Fibroblast of peridontal ligament (primary cell): ENCODE data around the gene DDIT4.
A peak's percentile ranks its signal among the peaks of the same experiment; 100 is the strongest.
"Not testable (repeated sequence)": the region's sequence is repeated elsewhere in the genome, so short reads cannot be mapped to it uniquely, and the experiment has no call there.

Experiments used
- DNase-seq: peaks from one replicate; pipeline ENCODE4 v3.0.0-alpha.2; 2010; ENCODE audit errors: extremely low read depth

The DDIT4 gene

GRCh38 chr10:72295330-72295910 lies 21.7 kb downstream of the DDIT4 start:
- no peak for DNase-seq

DNA sequence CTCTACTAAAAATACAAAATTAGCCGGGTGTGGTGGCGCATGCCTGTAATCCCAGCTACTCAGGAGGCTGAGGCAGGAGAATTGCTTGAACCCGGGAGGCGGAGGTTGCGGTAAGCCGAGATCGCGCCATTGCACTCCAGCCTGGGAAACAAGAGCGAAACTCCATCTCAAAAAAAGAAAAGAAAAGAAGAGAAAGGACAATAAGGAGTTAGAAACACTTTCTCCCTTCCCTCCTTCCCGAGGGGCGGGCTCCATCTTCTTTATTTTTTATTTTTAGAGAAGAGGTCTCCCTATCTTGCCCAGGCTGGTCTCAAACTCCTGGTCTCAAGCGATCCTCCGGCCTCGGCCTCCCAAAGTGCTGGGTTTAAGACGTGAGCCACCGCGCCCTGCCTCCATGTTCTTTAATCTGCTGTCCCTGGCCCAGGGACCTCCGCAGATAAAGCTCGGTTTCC lies 23.1 kb downstream of the DDIT4 start:
- not testable (repeated sequence) for DNase-seq

DNA sequence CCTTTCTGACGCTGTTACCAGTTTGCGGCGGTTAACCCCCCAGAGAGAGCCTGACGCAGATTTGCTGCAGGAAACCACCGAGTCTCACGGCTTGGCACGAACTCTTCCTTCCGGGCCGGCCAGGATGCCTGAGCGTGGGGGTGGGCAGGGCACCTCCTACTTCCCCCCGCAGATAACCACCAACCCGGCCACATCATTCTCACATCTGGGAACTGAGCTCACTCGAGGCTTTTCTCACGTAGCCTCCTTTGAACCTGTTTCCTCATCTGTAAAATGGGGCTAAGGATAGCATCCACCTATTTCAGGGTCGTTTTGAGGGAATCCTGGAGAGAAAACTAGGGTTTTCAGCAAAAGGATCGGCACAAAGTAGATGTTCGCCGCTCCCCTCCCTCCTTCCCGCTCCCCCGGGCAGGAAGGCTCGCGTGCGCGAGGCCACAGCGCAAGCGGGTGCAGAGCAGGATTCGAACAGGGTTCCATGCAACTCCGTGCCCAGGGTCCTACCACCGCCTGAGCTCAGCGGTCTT lies 23.6 kb downstream of the DDIT4 start:
- peak; percentile 96 for DNase-seq

DNA sequence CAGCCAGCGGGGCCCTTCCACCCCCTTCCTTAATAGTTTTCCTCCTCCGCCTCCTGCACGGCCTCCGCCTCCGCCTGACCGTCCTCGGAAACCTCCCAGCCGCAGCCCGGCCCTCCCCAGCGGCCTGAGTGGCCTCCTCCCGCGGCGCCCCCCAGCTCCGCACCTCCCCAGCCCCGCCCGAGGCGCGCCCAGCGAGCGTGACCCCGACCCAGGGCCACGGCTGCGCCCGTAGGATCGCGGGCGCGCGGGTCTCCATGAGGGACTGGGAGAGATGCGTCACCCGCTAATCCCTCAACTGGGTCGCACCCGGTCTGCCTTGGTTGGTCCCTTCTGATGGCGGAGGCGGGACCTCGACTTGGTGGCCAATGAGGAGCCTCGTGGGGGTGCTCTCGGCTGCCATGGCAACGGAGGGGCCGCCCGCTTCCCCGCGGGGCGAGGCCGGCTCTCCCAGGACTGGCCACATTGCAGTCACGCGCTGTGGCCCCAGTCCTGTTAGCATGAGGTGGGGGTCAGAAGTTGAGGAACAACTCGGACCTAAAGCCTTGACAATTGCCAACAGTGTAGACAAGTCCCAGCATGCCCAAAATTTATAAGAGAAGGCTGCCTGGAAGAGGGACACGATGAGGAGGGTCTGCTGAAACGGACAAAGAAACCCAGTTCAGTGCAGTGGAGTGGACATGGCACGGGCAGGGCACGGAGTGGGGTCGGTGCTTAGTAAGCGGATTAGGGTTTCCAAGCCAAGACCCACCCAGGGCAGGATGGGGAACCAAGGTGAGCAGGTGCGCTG lies 24.3 kb downstream of the DDIT4 start:
- DNase-seq = peak; percentile 98

DNA sequence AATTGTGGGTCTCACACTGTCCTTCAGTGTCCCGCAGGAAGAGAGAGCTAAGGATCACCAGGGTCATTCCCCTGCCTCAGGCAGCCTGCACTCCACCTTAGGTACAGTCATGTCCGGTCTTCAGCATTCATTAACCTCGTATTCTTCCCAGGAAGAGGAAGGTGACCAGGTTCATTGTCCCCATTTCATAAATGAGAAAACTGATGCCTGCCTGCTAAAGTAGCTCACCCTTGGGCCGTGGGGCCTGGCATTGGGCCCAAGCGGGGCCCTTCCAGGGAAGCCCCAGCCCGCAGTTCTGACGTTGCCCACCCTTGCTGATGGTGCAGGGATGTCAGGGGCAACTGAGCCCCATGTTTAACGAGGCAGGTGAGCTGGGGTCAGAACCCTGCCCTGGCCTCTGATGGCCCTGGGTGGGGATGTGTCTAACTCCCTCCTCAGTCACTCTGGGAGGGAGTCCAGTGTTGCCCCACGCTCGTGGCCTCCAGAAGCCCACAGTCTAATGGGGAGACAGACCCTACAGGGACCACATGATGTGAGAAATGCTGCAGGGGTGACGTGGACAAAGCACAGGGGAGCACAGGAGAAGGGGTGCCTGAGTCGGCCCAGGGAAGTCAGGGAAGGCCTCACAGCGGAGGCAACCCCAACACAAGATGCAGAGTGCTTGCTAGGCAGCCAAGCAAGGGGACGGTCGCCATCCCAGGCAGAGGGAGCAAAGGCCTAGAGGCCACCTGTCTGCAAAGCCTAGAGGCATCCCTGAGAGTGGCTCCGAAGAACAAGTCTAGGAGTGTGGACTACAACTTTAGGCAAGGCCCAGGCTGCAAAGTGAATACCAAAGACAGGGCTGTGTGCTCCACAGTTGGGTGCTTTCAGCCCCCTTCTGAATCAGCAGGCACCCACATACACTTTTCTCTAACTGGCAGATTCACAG lies 25.1 kb downstream of the DDIT4 start:
- no peak for DNase-seq

DNA sequence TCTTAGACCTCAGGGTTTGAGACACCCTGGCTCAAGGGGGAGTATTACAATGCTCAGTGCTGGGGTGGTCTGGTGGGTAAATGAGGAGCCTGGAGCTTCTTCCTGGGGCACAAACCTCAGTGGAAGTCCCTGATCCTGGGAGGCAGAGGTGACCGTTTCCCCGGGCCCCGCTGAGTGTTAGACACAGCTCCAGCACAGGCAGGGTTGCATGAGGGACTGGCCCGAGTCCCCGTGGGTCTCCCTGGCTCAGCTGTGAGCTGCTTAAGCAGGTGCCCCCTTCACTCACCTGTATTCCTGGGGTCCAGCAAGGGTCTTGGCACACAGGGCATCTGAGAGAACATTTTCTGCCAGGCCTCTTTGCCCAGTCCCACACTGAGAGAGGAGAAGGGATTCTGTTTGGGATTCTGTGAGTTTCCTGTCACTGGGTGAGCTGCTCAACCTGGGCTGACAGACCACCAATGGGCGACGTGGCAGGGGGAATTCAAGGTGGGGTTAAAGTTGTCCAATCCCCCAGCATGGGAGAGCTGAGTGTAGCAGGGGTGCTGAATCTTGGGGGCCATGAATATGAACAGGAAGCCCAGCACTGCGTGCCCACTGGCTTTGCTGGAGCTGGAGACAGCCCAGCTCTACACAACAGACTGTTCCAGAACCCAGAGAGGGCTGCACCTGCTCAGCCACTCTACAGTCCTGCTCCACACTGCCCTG lies 29.9 kb downstream of the DDIT4 start:
- no peak for DNase-seq

DNA sequence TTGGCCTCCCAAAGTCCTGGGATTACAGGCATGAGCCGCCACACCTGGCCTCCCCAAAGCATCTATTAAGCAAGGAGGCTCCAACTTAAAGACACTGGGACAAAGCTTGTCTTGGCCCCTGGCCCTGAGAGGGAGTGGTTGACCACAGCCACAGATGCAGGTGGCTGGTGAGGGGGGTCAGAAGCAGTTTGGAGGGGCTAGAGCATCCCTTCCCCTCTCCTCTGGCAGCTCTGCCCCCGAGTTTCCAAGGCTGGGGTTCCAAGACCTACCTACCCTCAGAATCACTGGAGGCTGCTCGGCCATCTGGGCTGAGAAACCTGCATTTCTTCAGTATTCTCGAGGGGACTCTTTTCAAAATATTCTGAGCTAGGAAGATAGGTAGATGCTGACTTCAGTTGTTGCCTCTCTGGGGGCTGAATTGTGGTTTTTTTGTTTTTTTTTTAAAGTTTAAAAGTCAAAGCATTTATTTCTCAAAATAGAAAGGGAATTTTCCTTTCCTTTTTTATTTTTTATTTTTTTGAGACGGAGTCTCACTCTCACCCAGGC lies 32.6 kb downstream of the DDIT4 start:
- DNase-seq = no peak

DNA sequence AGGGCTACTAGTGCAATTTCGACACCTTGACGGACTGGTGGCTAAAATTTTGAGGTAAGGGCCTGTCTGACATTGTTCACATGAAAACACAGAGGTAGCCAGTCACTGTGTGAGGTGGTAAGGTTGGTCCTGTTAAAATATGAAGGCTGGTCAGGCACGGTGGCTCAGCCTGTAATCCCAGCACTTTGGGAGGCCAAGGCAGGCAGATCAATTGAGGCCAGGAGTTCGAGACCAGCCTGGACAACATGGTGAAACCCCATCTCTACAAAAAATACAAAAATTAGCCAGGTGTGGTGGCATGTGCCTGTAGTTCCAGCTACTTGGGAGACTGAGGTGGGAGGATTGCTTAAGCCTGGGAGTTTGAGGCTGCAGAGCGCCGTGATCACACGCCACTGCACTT lies 34.0 kb downstream of the DDIT4 start:
- not testable (repeated sequence) for DNase-seq

DNA sequence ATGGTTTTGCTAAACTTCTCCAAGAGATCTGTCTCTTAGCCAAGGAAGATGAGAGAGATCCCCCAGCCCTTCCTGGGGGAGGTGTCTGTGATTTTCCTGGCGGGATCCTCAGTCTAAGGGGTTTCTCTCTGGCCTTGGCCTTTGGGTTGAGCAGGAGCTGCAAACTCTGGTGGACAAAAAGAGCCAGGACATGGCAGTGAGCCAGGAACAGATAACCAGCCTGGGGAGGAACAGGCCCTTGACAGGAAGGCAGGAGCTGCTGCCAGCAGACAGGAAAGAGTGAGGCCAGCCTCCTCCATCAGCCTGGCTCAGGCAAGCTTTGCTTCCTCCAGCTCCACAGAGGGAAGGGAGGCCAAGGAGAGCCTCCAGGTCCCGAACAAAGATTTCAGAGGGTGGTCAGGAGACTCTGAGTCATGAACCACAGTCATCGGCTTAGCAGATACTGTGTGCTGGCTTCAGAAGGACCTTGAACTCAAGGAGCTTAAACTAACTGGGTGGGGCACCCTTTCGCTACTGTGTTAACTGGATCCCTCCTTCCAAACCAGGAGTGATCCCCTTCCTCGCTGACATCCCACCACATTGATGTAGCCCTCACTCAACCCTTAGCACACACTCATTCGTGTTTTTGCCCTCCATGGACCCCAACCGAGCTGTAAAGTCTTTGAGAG lies 34.7 kb downstream of the DDIT4 start:
- DNase-seq = peak; percentile 82

GRCh38 chr10:72309290-72310240 lies 35.8 kb downstream of the DDIT4 start:
- no peak for DNase-seq

GRCh38 chr10:72310241-72310633 lies 36.5 kb downstream of the DDIT4 start:
- DNase-seq = no peak

DNA sequence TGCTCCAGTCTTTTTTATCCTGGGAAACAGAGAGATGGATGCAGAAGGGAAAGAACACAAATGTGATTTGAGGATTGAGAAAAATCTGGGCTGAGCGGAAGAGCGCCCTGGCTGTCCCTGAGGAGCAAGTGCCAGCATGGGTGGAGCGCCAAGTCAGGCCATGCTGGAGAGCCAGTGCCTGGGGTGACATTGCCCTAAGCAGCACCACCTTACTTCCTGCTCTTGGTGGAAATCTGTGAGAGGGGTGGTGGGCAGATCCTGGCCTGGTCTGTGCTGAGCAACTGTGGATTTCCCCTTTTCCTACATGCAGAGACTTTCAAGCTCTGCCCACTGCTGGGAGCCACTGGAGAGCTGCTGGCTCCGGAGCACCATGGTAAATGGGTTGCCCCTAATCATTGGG lies 36.9 kb downstream of the DDIT4 start:
- DNase-seq = no peak

GRCh38 chr10:72311667-72312066 lies 37.9 kb downstream of the DDIT4 start:
- no peak for DNase-seq

- no peak for DNase-seq
Observed at GRCh38 chr10:72312865-72313391, 39.2 kb downstream of the DDIT4 start.

GRCh38 chr10:72314263-72314662 lies 40.5 kb downstream of the DDIT4 start:
- DNase-seq = no peak

DNA sequence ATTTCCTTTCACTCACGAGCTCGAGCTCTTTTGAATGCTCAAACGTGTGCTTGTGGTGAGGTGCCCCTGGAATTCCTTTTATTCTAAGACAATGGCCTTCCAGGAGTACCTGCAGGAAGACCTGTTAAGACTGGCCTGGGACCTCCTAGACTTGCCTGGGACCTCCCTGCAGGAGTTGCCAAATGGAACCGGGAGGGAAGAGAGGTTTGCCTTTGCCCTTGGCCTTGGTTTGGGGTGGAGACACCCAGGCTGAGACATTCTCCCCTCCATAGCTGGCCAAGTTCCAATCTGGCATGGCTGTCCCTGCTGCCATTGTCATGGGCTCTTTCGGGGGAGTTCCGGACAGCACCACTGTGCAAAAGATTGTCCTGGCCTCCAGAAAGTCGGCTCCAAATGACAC lies 41.3 kb downstream of the DDIT4 start:
- DNase-seq = no peak

- peak; percentile 95 for DNase-seq
Observed at GRCh38 chr10:72315611-72316385, 42.1 kb downstream of the DDIT4 start.

GRCh38 chr10:72316386-72316700 lies 42.6 kb downstream of the DDIT4 start:
- DNase-seq = no peak
